RPMI7951 (cell line): ENCODE data around the gene GOSR2. TPM values are rescaled to one million over a fixed set of nuclear protein-coding genes. Genes with fewer than 3 reads are reported as not detected.

Experiments used
- DNase-seq: peaks from one replicate; pipeline ENCODE4 v3.0.0-alpha.2; 2012; ENCODE audit warnings: low read depth
- total RNA-seq: library from RNA; depleted of rRNA; stranded (reverse); fragments of >200 nt; shearing (Covaris generic); gene quantifications from 2 replicates; pipeline ENCODE4 v1.2.3, GENCODE V29; 2014; rRNA removed

GOSR2 gene
- total RNA-seq, 1 experiment from 2014 or later, result 27.0 TPM

GRCh38 chr17:46991617-46992016, 68.7 kb downstream of the GOSR2 start:
- DNase-seq, result no peak

Other genes starting within 250 kb of the GOSR2 start
- 0.20 and 0.96 TPM in 2 replicates for gene WNT3, start 104.5 kb upstream of the GOSR2 start, total RNA-seq
- gene WNT9B, start 71.6 kb upstream of the GOSR2 start, total RNA-seq, result not detected in 2 replicates
- not detected in 2 replicates for gene RPRML, start 56.1 kb downstream of the GOSR2 start, total RNA-seq